Liver (tissue), 3 donors: ENCODE data around the gene PISD.

ENCODE experiments used
- CTCF ChIP-seq: fragments of 150-350 bp; IDR thresholded peaks from 2 replicates; pipeline ENCODE4 v1.5.1; 2017; ENCODE audit warnings: improper control_type of control experiment, low read depth, low read length; ENCODE audit not compliant: missing input control
- EGR1 ChIP-seq, 2 donors: IDR thresholded peaks; 2 replicates each; pipeline ENCODE4 v1.6.1; 2016 to 2018; ENCODE audit warnings: antibody characterized with exemption in 2 of 2, low read depth in 2 of 2
- FOXA1 ChIP-seq: IDR thresholded peaks from 2 replicates; pipeline ENCODE4 v1.6.1; 2016; ENCODE audit warnings: antibody characterized with exemption
- GABPA ChIP-seq, 2 donors: IDR thresholded peaks in 1 of 2; conservative IDR thresholded peaks in 1 of 2; 2 replicates each; pipeline ENCODE4 v1.6.1; 2016; ENCODE audit warnings: antibody characterized with exemption in 2 of 2, mild to moderate bottlenecking in 1 of 2, moderate library complexity in 1 of 2
- HNF4G ChIP-seq: IDR thresholded peaks from 2 replicates; pipeline ENCODE4 v1.6.1; 2016; ENCODE audit warnings: antibody characterized with exemption
- MAX ChIP-seq: IDR thresholded peaks from 2 replicates; pipeline ENCODE4 v1.6.1; 2016; ENCODE audit warnings: antibody characterized with exemption
- TAF1 ChIP-seq: conservative IDR thresholded peaks from 2 replicates; pipeline ENCODE4 v1.6.1; 2016; ENCODE audit warnings: antibody characterized with exemption, mild to moderate bottlenecking
- YY1 ChIP-seq: IDR thresholded peaks from 2 replicates; pipeline ENCODE4 v1.6.1; 2016; ENCODE audit warnings: antibody characterized with exemption, mild to moderate bottlenecking
- TF ChIP-seq, protein P1 (sequence below): IDR thresholded peaks from 2 replicates; pipeline ENCODE4 v1.6.1; 2016; ENCODE audit warnings: antibody characterized with exemption
- donor health status: healthy.
- donor health status: healthy.

GRCh38 chr22:31683181-31684105 is 21.4 kb upstream of the PISD start:
- no peak for TF ChIP-seq CTCF
- no peak for TF ChIP-seq MAX
- TF ChIP-seq TAF1, result no peak
- TF ChIP-seq YY1, result no peak
- TF ChIP-seq, protein P1, sequence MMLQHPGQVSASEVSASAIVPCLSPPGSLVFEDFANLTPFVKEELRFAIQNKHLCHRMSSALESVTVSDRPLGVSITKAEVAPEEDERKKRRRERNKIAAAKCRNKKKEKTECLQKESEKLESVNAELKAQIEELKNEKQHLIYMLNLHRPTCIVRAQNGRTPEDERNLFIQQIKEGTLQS, result no peak
- no peak for TF ChIP-seq FOXA1
- TF ChIP-seq EGR1 (IDR thresholded peaks at IDR 0.05; ENCODE audit: low read depth in 2 of 2), result no peak
- TF ChIP-seq HNF4G, result no peak
- no peak for TF ChIP-seq GABPA (IDR thresholded peaks at IDR 0.05 in 1 of 2, conservative IDR thresholded peaks at IDR 0.05 in 1 of 2)
